GM18511 (cell line): ENCODE measurements around the gene CTNNA3.

Experiments used
- ATAC-seq: cut with Tn5 transposase; IDR thresholded peaks from one replicate; pipeline ENCODE4 v1.9.1; 2021; ENCODE audit warnings: mild to moderate bottlenecking, moderate library complexity; ENCODE audit not compliant: unreplicated experiment

The CTNNA3 gene

GRCh38 chr10:66695046-66695445 lies 1000.9 kb downstream of the CTNNA3 start:
- ATAC-seq: no peak

- no peak for ATAC-seq
Observed at GRCh38 chr10:66684581-66684980, 1011.4 kb downstream of the CTNNA3 start.

- ATAC-seq: no peak
Observed at GRCh38 chr10:66680886-66681285, 1015.1 kb downstream of the CTNNA3 start.

- ATAC-seq: no peak
Observed at GRCh38 chr10:66678521-66678920, 1017.5 kb downstream of the CTNNA3 start.

- ATAC-seq: no peak
Observed at GRCh38 chr10:66673071-66673470, 1022.9 kb downstream of the CTNNA3 start.

GRCh38 chr10:66671562-66671961 lies 1024.4 kb downstream of the CTNNA3 start:
- ATAC-seq: no peak

GRCh38 chr10:66671064-66671463 lies 1024.9 kb downstream of the CTNNA3 start:
- ATAC-seq: no peak

GRCh38 chr10:66656499-66656898 lies 1039.5 kb downstream of the CTNNA3 start:
- no peak for ATAC-seq

- ATAC-seq: no peak
Observed at GRCh38 chr10:66654861-66655260, 1041.1 kb downstream of the CTNNA3 start.

GRCh38 chr10:66651308-66652082 lies 1044.5 kb downstream of the CTNNA3 start:
- ATAC-seq: no peak

- ATAC-seq: no peak
Observed at GRCh38 chr10:66649626-66650025, 1046.4 kb downstream of the CTNNA3 start.

- no peak for ATAC-seq
Observed at GRCh38 chr10:66642217-66642616, 1053.8 kb downstream of the CTNNA3 start.

- no peak for ATAC-seq
Observed at GRCh38 chr10:66639371-66639770, 1056.6 kb downstream of the CTNNA3 start.

GRCh38 chr10:66637273-66638036 lies 1058.5 kb downstream of the CTNNA3 start:
- ATAC-seq: no peak

GRCh38 chr10:66629996-66630395 lies 1066.0 kb downstream of the CTNNA3 start:
- ATAC-seq: no peak

GRCh38 chr10:66627156-66627555 lies 1068.8 kb downstream of the CTNNA3 start:
- ATAC-seq: no peak

- no peak for ATAC-seq
Observed at GRCh38 chr10:66625709-66626590, 1070.0 kb downstream of the CTNNA3 start.

- ATAC-seq: no peak
Observed at GRCh38 chr10:66622050-66622449, 1073.9 kb downstream of the CTNNA3 start.

- no peak for ATAC-seq
Observed at GRCh38 chr10:66604195-66604594, 1091.8 kb downstream of the CTNNA3 start.

- ATAC-seq: no peak
Observed at GRCh38 chr10:66591865-66592264, 1104.1 kb downstream of the CTNNA3 start.

- no peak for ATAC-seq
Observed at GRCh38 chr10:66587680-66588050, 1108.3 kb downstream of the CTNNA3 start.
